Liver (tissue), 3 donors: Measurements from ENCODE around the gene PLA2G4A.

Source experiments
- ATF3 ChIP-seq: IDR thresholded peaks from 2 replicates; pipeline ENCODE4 v1.6.1; 2016; ENCODE audit warnings: antibody characterized with exemption
- CTCF ChIP-seq: fragments of 150-350 bp; IDR thresholded peaks from 2 replicates; pipeline ENCODE4 v1.5.1; 2017; ENCODE audit warnings: improper control_type of control experiment, low read depth, low read length; ENCODE audit not compliant: missing input control
- EGR1 ChIP-seq, 2 donors: IDR thresholded peaks; 2 replicates each; pipeline ENCODE4 v1.6.1; 2016 to 2018; ENCODE audit warnings: antibody characterized with exemption in 2 of 2, low read depth in 2 of 2
- GABPA ChIP-seq, 2 donors: IDR thresholded peaks in 1 of 2; conservative IDR thresholded peaks in 1 of 2; 2 replicates each; pipeline ENCODE4 v1.6.1; 2016; ENCODE audit warnings: antibody characterized with exemption in 2 of 2, mild to moderate bottlenecking in 1 of 2, moderate library complexity in 1 of 2
- JUND ChIP-seq, 2 donors: IDR thresholded peaks; 2 replicates each; pipeline ENCODE4 v1.6.1; 2016; ENCODE audit warnings: antibody characterized with exemption in 2 of 2
- MAX ChIP-seq: IDR thresholded peaks from 2 replicates; pipeline ENCODE4 v1.6.1; 2016; ENCODE audit warnings: antibody characterized with exemption
- RXRA ChIP-seq, 2 donors: IDR thresholded peaks; 2 replicates each; pipeline ENCODE4 v1.6.1; 2017 to 2018; ENCODE audit warnings: antibody characterized with exemption in 2 of 2, mild to moderate bottlenecking in 1 of 2
- TAF1 ChIP-seq: conservative IDR thresholded peaks from 2 replicates; pipeline ENCODE4 v1.6.1; 2016; ENCODE audit warnings: antibody characterized with exemption, mild to moderate bottlenecking
- YY1 ChIP-seq: IDR thresholded peaks from 2 replicates; pipeline ENCODE4 v1.6.1; 2016; ENCODE audit warnings: antibody characterized with exemption, mild to moderate bottlenecking
- donor health status: healthy.
- donor health status: healthy.

- no peak for TF ChIP-seq TAF1
- no peak for TF ChIP-seq CTCF
- no peak for TF ChIP-seq RXRA (IDR thresholded peaks at IDR 0.05)
- TF ChIP-seq GABPA (IDR thresholded peaks at IDR 0.05 in 1 of 2, conservative IDR thresholded peaks at IDR 0.05 in 1 of 2): no peak
- no peak for TF ChIP-seq ATF3
- no peak for TF ChIP-seq EGR1 (IDR thresholded peaks at IDR 0.05; ENCODE audit: low read depth in 2 of 2)
- no peak for TF ChIP-seq JUND (IDR thresholded peaks at IDR 0.05)
- TF ChIP-seq MAX: no peak
- no peak for TF ChIP-seq YY1
These were observed 16.2 kb upstream of the PLA2G4A start for GRCh38 chr1:186812570-186812969.
